NCI-H446 treated with DMSO at 0.1 percent for 48 hours (cell line): ENCODE measurements around the gene PCAT7.

Experiments used
- DNase-seq: peaks from one replicate; lab custom pipeline; 2025; lab: John Stamatoyannopoulos, UW

Gene PCAT7

DNA sequence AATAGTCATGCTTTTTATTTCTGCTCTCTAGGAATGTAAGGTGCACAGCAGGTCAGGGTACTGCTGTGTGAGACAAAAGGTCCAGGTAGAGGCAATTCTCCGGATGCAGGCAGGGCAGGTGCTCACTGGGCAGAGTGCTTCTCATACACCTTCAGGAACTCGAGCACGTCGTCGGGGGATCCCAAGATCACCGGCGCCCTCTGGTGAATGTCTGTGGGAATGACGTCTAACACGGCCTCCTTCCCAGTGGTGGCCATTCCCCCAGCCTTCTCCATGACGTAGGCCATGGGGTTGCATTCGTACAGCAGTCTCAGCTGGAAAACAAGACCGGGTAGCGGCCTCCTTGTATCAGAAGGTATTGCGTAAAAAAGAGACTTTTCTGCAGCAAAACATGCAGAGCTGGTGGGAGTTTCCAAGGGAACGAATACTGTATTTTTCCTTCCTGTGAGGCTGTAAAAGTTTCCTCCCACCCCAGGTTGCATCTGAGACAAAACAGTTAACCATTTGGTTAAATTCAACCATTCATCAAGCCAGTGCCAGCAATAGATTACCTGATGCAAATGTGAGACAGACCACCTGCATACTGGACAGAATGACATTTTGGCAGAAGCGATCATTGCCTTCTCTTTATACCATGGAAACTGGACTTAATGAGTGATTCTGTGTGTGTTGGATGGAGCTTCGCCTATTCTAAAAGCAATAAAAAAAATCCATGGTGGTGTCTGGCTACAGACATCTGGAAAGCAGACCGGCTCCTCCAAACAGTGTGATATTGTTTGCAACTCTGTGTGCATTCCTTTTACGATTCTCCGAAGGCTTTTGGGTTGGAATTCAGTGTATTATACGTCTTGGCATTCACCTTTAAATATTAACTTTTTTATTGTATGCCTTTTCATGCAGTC is 48.6 kb downstream of the PCAT7 start:
- DNase-seq = no peak

- no peak for DNase-seq
Observed at GRCh38 chr9:94606646-94607422, 52.0 kb downstream of the PCAT7 start.

DNA sequence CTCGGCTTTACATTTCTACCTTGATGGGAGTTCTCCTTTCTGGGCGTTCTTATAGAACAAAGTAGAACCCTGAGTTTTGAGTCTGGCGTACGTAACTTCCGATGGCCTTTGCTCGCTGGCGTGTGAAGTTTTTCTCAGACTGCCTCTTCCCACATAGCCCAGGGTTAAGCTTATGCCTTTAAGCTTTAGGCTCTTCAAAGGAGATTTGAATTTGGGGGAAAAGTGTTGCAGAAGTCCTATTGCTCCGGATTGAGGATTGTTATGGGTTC is 52.5 kb downstream of the PCAT7 start:
- DNase-seq = no peak

DNA sequence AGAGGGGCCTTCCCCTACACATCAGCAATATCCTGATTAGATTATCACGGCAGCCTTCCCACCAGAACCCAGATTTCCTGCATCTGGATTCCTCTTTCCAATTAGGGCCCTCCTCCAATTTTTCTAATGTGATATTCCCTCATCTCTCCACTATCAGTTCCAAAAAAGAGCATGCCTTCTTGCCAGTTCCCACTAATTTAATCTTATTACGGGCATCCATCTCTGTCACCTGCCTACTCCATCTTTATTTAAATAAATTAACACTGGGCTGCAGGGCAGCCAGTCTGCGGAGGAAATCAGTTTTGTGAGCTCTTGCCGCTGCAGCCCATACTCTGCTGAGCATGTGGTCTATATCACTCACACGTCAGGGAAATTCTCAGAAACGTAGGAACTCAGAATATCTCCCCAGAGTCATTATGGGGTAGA is 55.3 kb downstream of the PCAT7 start:
- no peak for DNase-seq

GRCh38 chr9:94611638-94612068 is 56.8 kb downstream of the PCAT7 start:
- DNase-seq = no peak

DNA sequence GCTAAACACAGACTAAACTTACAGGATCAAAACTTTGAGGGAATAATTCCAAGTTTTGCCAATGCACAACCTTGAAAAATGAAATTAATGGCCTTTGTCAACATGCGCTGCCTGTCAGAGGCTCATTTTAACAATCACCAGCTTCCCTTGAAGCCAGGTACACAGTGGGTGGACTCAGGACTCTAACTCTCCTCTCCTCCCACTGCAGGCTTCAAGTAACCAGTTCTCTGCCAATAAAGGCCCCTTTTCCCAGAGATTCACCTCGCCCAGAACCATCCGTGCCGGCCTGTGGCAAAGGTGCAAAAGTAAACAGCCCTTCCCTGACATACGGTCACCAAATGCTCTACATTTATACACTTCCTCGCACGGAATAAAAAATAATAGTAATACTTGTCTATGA is 57.2 kb downstream of the PCAT7 start:
- no peak for DNase-seq

- DNase-seq = no peak
Observed at GRCh38 chr9:94613003-94613402, 58.1 kb downstream of the PCAT7 start.

GRCh38 chr9:94619026-94619425 is 64.1 kb downstream of the PCAT7 start:
- no peak for DNase-seq
